ENCODE data around the gene EGFR.
A peak's percentile ranks its signal among the peaks of the same experiment; 100 is the strongest.

EGFR gene

GRCh38 chr7:55080000-55080623 is 61.3 kb downstream of the EGFR start:
- no peak for DNase-seq

DNA sequence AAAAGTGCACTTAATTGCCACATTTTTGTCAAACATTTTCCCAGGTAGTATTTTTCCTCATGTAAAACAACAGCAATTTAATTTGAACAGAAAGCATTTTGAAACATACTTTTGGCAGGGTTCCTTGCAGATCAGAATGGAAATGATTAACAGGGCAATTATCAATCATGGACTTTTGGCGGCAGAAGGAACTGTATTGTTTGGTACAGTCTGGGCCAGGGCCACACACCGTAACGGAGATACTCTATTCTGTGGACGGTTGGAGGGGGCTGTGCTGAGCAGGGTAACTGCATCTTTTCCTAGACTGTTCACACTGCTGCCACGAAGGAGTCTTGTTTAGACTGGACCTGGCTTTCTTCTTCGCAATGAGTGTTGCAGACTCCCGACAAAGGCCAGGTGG is 62.3 kb downstream of the EGFR start:
- DNase-seq = no peak

GRCh38 chr7:55081472-55082227 is 62.8 kb downstream of the EGFR start:
- no peak for DNase-seq

DNA sequence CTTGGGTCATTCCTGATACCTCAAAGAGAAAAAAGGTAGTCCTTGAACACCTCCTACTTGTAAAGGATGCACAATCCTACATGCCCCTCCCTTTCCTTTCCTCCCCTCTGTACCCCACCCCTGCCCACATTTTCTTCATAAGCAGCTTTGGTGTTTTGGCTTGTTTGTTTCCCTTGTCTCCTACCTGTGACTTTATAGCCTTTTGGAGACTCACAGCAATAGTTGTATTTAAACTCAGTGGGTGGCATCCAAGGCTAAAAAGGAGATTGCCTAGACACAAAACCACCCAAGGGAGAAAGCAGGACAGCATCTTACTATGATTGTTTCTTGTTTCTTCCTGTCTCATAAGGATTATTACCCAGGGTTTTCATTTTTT is 63.4 kb downstream of the EGFR start:
- DNase-seq = no peak

- no peak for DNase-seq
These were observed 64.4 kb downstream of the EGFR start for GRCh38 chr7:55083206-55083605.

DNA sequence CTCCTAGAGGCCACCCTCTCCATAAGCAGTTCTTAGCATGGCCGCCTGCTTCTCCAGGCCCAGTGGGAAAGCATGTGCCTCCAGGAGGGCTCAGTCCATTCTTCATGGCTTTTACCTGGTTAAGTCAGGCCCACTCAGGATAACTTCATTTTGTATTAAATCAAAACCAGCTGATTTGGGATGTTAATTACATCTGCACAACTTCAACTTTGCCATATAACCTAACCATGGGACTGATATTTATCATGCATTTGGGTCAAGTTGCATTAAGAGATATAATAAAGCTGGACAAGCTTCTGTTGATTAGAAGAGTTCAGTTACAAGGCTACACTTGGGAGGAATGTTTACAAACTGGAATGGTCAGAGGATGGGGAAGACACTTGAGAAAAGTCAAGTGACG is 65.5 kb downstream of the EGFR start:
- no peak for DNase-seq

DNA sequence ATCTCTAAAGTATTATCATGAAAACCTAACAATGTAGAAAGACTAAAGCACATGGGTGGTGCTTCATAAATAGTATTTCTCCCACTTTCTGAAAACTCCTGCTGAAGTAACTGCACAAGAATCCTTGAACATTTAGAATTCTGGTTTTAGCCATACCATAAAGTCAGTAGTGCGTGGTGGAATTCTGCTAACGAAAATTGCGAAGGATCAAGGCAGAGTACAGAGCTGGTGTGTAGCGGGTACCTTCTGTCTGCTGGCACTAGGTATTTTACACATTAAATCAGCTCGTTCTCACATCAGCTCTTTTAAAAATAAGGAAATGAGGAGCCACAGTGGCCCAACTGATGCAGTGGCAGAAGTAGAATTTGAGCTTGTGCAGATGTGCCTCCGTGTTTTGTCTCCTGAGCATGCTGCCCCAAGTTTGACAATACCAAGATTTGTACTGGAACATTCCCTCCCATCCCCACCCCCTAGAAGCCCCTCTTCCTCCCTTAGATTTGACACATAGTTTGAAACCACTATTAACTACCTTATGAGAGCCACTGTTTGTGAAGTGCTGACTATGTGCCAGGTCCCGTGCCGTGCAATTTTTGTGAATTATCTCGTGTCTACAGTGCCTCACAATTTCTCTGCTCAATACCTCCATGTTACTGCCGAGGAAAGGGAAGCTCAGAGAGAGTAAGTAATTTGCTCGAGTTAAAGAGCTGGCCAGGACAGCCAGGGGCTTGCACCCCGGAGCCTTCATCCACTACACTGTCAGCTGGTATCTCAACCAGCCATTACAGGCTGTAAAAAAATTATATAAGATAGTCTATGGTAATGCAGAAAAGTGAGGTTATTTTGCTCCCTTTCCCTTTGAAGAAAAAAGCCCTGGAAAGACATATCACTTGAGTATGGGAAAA is 66.9 kb downstream of the EGFR start:
- DNase-seq = no peak

DNA sequence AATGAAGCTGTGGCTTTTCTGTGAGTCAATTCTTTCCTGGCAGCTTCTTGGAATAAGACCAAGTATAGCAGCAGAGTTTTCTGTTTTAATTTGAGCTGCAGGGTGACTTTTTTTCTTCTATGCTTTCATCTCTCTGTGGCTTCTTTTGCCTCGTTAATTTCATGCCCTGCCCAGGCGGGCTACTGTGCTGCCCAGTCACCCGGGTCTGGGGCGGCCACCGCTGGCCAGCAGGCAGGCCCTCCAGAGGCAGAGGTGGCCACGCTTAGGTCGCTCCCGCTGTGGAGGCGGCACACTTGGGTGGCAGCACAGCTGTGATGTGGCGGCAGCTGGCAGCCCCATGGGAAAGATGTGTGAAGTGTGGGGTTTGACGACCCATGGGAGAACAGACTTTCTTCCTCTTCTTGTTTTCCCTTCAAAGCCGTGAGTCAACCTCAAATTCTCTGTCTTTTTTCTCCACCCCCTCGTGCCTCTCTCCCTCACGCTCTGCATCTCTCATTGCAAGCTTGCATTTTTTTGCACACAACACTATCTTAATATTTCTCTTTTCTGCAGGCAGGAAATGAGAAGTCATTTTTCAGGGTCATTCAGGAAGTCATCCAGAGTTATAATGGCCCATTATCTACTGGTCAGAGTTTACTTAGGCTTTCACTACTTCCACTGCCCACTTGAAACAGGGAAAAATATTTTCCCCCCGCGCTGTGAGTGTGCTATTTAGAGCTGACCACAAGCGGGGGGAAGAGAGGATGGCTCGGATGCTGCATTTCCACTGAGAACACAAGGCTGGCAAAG is 67.8 kb downstream of the EGFR start:
- peak in 5 of 51 donors; percentile 23 to 77 (median 30) for DNase-seq

DNA sequence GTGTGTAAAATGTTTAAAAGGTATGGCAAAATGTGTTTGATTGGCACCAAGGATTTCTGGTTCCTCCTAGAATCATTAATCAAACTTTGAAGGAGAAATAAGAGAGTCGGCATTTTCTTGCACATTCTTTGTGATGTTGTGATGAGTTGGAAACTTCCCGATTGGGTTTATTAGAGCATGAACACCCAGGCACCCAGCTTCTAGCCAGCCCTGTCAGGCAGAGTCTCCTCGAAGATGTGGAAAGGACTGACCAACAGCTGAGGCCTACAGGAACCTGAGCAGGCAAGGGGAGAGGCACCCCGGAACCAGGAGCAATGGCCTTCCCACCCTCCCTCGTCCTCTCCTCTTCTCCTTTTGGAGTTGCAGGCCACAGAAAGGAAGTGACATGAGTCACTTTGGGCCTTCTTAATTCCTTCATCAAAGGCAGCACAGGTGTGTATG is 68.7 kb downstream of the EGFR start:
- no peak for DNase-seq

GRCh38 chr7:55088107-55088506 is 69.3 kb downstream of the EGFR start:
- no peak for DNase-seq

GRCh38 chr7:55088620-55089019 is 69.8 kb downstream of the EGFR start:
- DNase-seq = no peak

DNA sequence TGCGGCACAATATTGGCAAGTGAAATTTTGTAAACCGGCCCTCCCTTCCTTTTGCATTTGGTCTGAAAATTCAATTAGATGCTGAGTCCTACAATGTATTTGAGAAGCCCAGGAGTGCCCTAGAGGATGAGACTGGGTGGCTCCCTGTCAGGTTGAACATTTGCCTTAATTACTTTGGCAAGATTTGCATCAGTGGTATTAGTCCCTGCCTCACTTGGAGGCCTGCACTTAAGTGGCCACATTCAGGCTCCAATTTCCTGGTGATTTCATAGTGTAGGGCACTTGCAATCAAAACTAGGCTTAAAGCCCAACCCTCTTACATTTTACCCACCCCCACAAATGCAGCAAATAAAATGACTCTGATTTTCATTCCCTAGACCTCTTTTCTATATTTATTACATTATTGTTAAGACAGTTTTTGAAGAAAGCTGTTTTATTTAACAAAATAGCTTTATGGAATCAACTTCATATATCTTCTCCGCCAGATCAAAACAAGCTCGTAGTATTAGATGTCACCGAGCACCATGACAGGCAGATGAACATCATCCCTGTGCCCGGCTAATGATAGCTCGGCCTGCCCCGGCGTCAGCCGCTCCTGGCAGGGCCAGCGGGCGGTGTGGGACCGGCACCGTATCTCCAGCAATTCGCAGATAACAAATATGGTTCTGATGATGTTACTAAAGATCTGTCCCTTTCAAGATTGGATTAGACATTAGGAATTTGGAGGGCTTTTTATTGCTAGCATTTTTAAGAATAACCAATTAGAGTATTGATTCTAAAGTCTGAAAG is 73.6 kb downstream of the EGFR start:
- DNase-seq = no peak

GRCh38 chr7:55092975-55093373 is 74.2 kb downstream of the EGFR start:
- DNase-seq = no peak

GRCh38 chr7:55093674-55094073 is 74.9 kb downstream of the EGFR start:
- no peak for DNase-seq

DNA sequence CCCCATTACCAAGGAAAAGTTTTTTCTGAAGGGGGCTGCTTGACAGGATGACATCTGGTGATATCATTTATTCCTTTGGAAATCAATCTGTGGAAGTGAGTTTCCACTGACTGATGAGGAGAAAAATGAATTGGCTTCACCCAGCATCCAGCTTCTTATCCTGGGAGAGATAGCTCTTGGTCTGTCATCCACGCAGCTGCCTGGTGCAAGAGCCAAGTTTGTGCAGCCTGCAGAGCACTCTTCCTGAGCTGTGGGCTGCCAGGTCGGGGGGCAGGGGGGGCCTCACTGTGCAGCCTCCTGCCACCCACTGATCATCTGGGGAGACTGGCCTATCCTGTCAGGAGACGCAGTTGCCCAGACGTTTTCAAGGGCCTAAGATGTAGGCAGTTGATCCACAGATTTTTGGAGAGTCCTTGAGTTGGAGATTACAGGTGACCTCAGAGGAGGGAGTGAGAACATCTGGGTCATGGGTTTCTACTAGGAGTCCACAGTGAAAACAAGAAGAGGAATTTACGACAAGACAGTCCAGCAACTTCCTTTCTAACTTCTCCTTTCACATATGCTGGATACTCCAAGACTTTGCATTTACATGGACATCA is 75.4 kb downstream of the EGFR start:
- DNase-seq = no peak

DNA sequence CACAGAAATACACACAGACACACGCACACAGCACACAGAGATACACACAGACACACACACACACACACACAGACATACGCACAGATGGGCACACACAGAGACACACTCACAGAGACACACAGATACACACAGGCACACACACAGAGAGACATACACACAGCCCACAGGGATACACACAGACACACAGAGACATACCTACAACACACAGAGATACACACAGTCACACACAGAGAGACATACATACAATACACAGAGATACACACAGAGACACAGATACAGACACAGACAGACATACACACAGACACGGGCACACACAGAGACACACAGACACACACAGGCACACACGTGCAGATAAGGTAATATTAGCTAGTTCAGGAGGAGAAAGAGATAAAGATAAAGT is 76.9 kb downstream of the EGFR start:
- no peak for DNase-seq

DNA sequence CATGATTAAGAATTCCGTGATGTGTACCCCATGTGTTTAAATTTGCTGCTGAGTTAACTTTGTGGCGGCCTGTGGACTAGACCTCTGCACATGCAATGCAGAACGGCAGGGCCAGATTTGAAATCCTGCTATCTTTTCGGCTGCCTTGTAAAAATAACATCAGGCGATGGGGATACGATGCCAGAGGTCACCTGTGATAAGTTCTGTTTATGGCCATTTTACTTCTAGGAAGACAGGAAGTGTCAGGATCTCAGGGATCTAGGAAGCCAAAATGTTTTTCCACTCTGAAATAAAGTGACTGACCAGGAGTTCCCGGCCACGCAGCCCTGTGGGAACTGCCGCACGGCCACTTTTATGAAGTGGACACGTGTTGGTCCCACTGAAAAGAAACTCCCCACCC is 77.5 kb downstream of the EGFR start:
- no peak for DNase-seq

- DNase-seq = no peak
These were observed 78.3 kb downstream of the EGFR start for GRCh38 chr7:55097100-55097499.

GRCh38 chr7:55099066-55099820 is 80.4 kb downstream of the EGFR start:
- peak in 4 of 51 donors; percentile 23 to 80 (median 32) for DNase-seq

Measured in hypothalamus (tissue), 51 donors.